GM21723 (cell line): ENCODE data around the gene PEX7.
"Not testable (repeated sequence)": the region's sequence is repeated elsewhere in the genome, so short reads cannot be mapped to it uniquely, and the experiment has no call there.

ENCODE experiments used
- ATAC-seq: cut with Tn5 transposase; IDR thresholded peaks from one replicate; pipeline ENCODE4 v1.9.1; 2021; ENCODE audit warnings: mild to moderate bottlenecking, moderate library complexity; ENCODE audit not compliant: unreplicated experiment

Gene PEX7

GRCh38 chr6:136947037-136947436 is 124.6 kb downstream of the PEX7 start:
- ATAC-seq: no peak

- ATAC-seq: not testable (repeated sequence)
Observed at GRCh38 chr6:136949957-136950356, 127.6 kb downstream of the PEX7 start.

DNA sequence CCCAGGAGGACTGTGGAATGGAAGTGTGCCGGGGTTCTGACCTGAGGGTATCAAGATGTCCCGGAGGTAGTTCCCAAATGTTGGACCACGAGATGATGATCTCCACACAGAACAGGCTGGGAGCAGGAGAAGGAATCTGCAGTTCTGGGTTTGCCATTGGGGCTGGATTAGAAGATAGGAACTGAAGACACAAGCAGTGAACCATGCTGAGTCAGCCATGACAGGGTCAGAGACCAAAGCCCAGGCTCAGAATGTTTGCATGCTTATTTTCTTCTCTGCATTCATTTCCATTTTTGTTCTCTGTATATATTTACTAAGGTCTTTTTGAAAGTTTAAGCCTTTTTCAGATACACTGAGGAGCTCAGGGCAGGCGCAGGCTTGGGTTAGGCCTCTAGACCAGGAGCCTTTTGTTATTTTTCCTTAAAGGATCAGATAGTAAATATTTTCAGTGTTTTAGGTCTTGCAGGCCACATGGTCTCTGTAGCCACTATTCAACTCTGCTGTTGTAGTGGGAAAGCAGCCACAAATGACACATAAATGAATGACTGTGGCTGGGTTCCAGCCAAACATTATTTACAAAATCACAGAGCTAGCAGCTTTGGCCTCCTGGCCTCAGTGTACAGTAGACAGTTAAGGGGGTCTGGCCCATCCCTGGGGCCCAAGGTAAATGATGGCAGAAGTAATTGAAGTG is 128.2 kb downstream of the PEX7 start:
- ATAC-seq: no peak

DNA sequence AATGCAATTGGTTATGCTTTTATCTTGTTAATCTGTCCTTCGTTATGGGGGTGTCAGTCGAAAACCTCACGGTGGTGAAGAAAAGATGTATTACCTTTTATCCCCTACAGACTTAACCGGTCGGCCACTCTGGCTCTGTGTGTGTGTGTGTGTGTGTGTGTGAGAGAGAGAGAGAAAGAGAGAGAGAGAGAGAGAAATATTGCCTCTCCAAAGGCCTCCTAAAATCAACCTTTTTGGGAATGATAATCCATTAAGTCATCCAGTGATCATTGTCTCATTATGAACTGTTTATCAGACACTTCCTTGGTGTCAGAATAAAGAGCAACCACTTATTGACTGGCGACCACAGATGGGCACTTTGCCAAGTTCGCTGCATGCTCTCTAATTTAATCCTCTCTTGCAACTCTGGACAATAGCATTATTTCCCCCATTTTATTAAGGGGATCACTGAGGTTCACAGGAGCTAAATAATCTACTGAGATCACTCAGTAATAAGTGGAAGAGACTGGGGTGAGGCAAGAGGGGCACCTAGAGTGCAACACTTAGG is 130.4 kb downstream of the PEX7 start:
- no peak for ATAC-seq

GRCh38 chr6:136955123-136955522 is 132.7 kb downstream of the PEX7 start:
- ATAC-seq: no peak

DNA sequence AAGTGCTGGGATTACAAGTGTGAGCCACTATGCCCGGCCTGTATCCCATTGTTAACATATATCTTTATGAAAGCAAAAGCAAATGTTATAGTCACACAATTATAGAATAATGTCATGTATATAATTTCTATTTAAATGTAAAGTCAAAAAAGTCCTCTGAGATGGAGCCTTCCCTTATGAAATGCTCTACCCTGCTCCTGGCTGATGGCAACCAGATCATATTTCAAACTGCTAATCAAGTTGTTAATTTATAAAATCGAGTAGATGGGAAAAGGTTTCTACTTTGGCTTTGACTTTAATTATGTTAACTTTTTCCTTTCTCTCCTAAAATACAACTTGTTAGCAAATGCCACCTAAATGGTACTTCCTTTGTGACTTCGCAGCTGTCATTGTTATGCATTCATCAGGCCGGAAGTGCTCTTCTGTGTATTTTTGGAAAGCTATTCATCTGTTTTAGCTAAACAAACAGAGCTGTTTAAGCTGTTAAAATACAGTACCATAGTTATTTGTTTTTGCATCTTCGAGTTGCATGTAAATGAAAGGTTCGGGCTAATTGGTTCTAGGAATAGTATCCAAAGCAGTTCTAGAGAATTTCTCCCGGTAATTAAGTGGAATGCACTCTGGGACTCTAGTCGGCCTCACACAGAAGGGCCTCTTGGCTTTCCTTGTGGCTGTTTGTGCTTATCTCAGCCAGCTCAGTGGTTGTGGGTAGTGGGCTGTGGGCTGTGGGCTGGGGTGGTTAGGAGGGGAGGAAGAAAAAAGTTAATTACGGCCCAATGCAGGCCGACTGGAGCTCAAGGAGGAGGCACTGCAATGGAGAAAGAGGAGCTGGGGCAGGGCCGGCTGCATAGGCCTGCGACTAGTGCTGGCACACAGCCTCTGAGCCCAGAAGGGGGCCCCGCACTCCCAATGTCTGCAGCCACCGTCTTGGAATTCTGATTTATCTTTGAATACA is 134.5 kb downstream of the PEX7 start:
- no peak for ATAC-seq

DNA sequence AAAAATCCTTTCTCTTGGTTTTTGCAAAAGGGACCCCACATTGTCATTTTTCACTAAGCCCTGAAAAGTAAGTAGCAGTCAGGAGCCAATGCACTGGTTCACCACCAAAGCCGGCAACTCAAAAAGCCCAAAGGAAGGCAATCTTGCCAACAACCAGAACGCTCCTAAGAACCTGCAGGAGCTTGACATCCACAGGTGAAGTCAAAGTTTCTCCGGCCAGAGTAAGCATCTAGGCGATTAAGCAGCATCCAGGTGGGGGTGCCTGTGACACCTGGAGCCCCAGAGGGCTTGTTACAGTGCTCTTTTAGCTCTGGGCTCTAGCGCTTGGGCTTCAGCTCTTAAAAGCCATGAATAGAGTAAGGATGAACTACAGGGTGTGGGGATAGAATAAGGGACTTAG is 135.8 kb downstream of the PEX7 start:
- no peak for ATAC-seq

- ATAC-seq: no peak
Observed at GRCh38 chr6:136959471-136959891, 137.1 kb downstream of the PEX7 start.

- ATAC-seq: not testable (repeated sequence)
Observed at GRCh38 chr6:136959935-136960334, 137.5 kb downstream of the PEX7 start.

DNA sequence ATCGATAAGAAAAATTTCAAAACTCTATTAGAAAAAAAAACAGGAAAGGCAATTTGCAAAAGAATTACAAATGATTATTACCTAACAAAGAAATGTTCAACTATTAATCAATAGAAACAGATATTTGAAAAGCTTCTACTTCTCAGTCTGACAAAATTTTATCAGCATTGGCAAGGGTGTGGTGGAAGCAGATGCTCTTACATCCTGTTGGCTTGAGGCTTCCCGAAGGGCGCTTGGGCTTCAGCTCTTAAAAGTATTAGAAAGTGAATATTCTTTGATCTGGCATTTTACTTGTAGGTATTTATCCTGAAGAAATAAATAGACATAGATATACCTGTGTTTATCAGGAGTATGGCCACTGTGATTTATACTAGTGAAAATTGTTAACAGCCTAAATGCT is 138.4 kb downstream of the PEX7 start:
- no peak for ATAC-seq

DNA sequence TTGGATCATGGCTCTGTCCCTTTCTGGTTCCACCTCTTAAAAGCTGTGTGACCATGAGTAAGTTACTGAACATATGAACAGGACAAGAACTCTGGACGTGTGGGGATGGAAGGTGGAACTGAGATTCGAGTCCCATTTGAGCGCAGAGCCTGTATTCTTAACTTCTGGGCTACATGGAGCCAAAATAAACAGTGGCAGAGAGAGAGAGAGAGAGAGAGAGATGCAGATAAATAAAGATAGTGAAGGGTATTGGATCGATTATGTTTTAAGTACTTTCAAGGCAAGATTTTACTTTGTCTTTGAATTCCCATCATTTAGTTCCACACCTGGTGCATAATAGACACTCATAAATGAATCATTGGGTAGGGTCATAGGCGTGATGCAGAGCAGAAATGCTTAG is 139.5 kb downstream of the PEX7 start:
- no peak for ATAC-seq

DNA sequence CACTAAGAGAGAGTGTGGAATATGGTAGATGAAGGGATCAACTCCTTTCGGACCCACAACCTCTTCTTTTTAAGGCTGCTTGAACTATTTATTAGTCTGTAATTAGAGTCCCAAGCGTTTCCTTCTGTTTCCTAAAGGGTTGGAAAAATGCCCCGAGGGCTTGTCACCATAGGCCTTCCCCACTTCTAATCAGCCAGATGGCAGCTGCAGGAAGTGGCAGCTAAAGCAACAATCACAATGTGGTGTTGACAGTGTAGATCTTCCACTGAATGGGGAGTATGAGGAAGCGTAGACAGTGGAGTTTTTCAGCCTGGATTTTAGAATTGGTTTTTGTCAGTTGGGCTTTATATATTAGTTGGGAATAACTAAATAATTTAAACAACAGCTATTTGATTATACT is 140.3 kb downstream of the PEX7 start:
- ATAC-seq: no peak

- no peak for ATAC-seq
Observed at GRCh38 chr6:136963259-136963658, 140.9 kb downstream of the PEX7 start.
